Liver (tissue), 2 donors: ENCODE data around the gene MRPS11.

ENCODE experiments used
- CTCF ChIP-seq: fragments of 150-350 bp; IDR thresholded peaks from 2 replicates; pipeline ENCODE4 v1.5.1; 2017; ENCODE audit warnings: improper control_type of control experiment, low read depth, low read length; ENCODE audit not compliant: missing input control
- REST ChIP-seq: IDR thresholded peaks from 2 replicates; pipeline ENCODE4 v1.6.1; 2016; ENCODE audit warnings: antibody characterized with exemption, mild to moderate bottlenecking
- donor health status: healthy.

- TF ChIP-seq CTCF (no peak), REST (no peak)
These were observed 37.5 kb upstream of the MRPS11 start for GRCh38 chr15:88430051-88430450.
